Stimulated activated CD4-positive, alpha-beta T cell treated with anti-CD3 and anti-CD28 coated beads, Interleukin-4, amount 100 ng/mL, for 48 hours (primary cell): ENCODE data around the gene USP34.
"Not testable (repeated sequence)": the region's sequence is repeated elsewhere in the genome, so short reads cannot be mapped to it uniquely, and the experiment has no call there.

Experiments
- DNase-seq, 2 donors: peaks; one replicate each; pipeline ENCODE4 v3.0.0-alpha.2; 2020; ENCODE audit warnings: low read depth in 2 of 2

Gene USP34

GRCh38 chr2:61426267-61426897 lies 44.5 kb downstream of the USP34 start:
- DNase-seq, result peak; percentile 59 to 65

- no peak for DNase-seq
These were observed 45.2 kb downstream of the USP34 start for GRCh38 chr2:61425605-61426155.

- DNase-seq, result no peak
These were observed 47.2 kb downstream of the USP34 start for GRCh38 chr2:61423714-61424113.

GRCh38 chr2:61421611-61422010 lies 49.3 kb downstream of the USP34 start:
- DNase-seq, result no peak

GRCh38 chr2:61420991-61421544 lies 49.8 kb downstream of the USP34 start:
- no peak for DNase-seq

- no peak for DNase-seq
These were observed 51.3 kb downstream of the USP34 start for GRCh38 chr2:61419570-61419969.

- no peak for DNase-seq
These were observed 51.8 kb downstream of the USP34 start for GRCh38 chr2:61419129-61419528.

GRCh38 chr2:61416871-61417645 lies 53.8 kb downstream of the USP34 start:
- DNase-seq, result no peak

- no peak for DNase-seq
These were observed 55.6 kb downstream of the USP34 start for GRCh38 chr2:61415265-61415664.

GRCh38 chr2:61414674-61415073 lies 56.2 kb downstream of the USP34 start:
- no peak for DNase-seq

- no peak for DNase-seq
These were observed 59.8 kb downstream of the USP34 start for GRCh38 chr2:61411109-61411508.

- no peak for DNase-seq
These were observed 60.7 kb downstream of the USP34 start for GRCh38 chr2:61410185-61410584.

GRCh38 chr2:61405813-61406212 lies 65.1 kb downstream of the USP34 start:
- DNase-seq, result no peak

GRCh38 chr2:61404438-61404837 lies 66.4 kb downstream of the USP34 start:
- no peak for DNase-seq

GRCh38 chr2:61398413-61398812 lies 72.5 kb downstream of the USP34 start:
- DNase-seq, result no peak

- no peak for DNase-seq
These were observed 74.9 kb downstream of the USP34 start for GRCh38 chr2:61396005-61396404.

- not testable (repeated sequence) for DNase-seq
These were observed 83.3 kb downstream of the USP34 start for GRCh38 chr2:61387588-61387987.

GRCh38 chr2:61380882-61381197 lies 90.0 kb downstream of the USP34 start:
- not testable (repeated sequence) for DNase-seq

- DNase-seq, result no peak
These were observed 90.6 kb downstream of the USP34 start for GRCh38 chr2:61380056-61380881.

- DNase-seq, result no peak
These were observed 91.4 kb downstream of the USP34 start for GRCh38 chr2:61379521-61379920.

- no peak for DNase-seq
These were observed 92.6 kb downstream of the USP34 start for GRCh38 chr2:61378281-61378680.

- DNase-seq, result no peak
These were observed 93.8 kb downstream of the USP34 start for GRCh38 chr2:61377046-61377445.
